Smooth muscle cell (in vitro differentiated cells): ENCODE results near the gene CPED1. TPM values are rescaled to one million over a fixed set of nuclear protein-coding genes. Genes with fewer than 3 reads are reported as not detected.

ENCODE experiments used
- DNase-seq: peaks from one replicate; lab custom pipeline; 2025; ENCODE audit not compliant: unreplicated experiment; lab: John Stamatoyannopoulos, UW
- H2AFZ ChIP-seq: fragments of 200-600 bp; sonication (generic); 2 replicates; pipeline ENCODE4 v1.6.0; 2016; ENCODE audit warnings: antibody characterized with exemption, low read depth, mild to moderate bottlenecking
- H3F3A ChIP-seq: fragments of 200-600 bp; sonication (generic); 2 replicates; pipeline ENCODE4 v1.6.0; 2017; ENCODE audit warnings: antibody characterized with exemption, low read depth
- H3K27ac ChIP-seq: fragments of 200-600 bp; sonication (generic); 2 replicates; pipeline ENCODE4 v1.5.1; 2016; ENCODE audit warnings: low read depth, mild to moderate bottlenecking
- H3K27me3 ChIP-seq: fragments of 200-600 bp; sonication (generic); 2 replicates; pipeline ENCODE4 v1.6.1; 2016; ENCODE audit warnings: low read depth, mild to moderate bottlenecking
- H3K36me3 ChIP-seq: fragments of 200-600 bp; sonication (generic); 2 replicates; pipeline ENCODE4 v1.5.1; 2016; ENCODE audit warnings: low read depth
- H3K4me1 ChIP-seq: fragments of 200-600 bp; sonication (generic); 2 replicates; pipeline ENCODE4 v1.5.1; 2016; ENCODE audit warnings: low read depth
- H3K4me2 ChIP-seq: fragments of 200-600 bp; sonication (generic); 2 replicates; pipeline ENCODE4 v1.6.0; 2016; ENCODE audit warnings: mild to moderate bottlenecking
- H3K4me3 ChIP-seq: fragments of 200-600 bp; sonication (generic); 2 replicates; pipeline ENCODE4 v1.5.1; 2016; ENCODE audit warnings: mild to moderate bottlenecking
- H3K79me2 ChIP-seq: fragments of 200-600 bp; sonication (generic); 2 replicates; pipeline ENCODE4 v1.6.0; 2016; ENCODE audit warnings: low read depth, mild to moderate bottlenecking
- H3K9ac ChIP-seq: fragments of 200-600 bp; sonication (generic); 2 replicates; pipeline ENCODE4 v1.6.0; 2016; ENCODE audit warnings: low read depth
- H3K9me3 ChIP-seq: fragments of 200-600 bp; sonication (generic); replicated peaks from 2 replicates; pipeline ENCODE4 v1.5.1; 2016; ENCODE audit warnings: low read depth
- H4K20me1 ChIP-seq: fragments of 200-600 bp; sonication (generic); 2 replicates; pipeline ENCODE4 v1.6.0; 2016; ENCODE audit warnings: low read depth
- CTCF ChIP-seq: fragments of 200-600 bp; sonication (generic); IDR thresholded peaks from 2 replicates; pipeline ENCODE4 v1.5.1; 2017; ENCODE audit warnings: borderline replicate concordance, mild to moderate bottlenecking, antibody characterized with exemption; ENCODE audit not compliant: insufficient read depth, poor library complexity, severe bottlenecking
- WGBS: methylation state at CpG from one replicate; pipeline ENCODE4 v1.1.7; 2016; ENCODE audit warnings: low lambda C conversion rate; 5-methylcytosine and 5-hydroxymethylcytosine counted together
- polyA plus RNA-seq: library from polyadenylated mRNA; unstranded; fragments of >200 nt; fragmentation: Nextera tagmentation; extraction: Ambion mirVana; gene quantifications from 2 replicates; pipeline ENCODE4 v1.2.1, GENCODE V29; 2016
- total RNA-seq: library from RNA; depleted of rRNA; stranded (reverse); fragments of >200 nt; gene quantifications from 2 replicates; pipeline ENCODE4 v1.2.3, GENCODE V29; 2014

CPED1 gene
- total and polyA plus RNA-seq, 2 experiments from 2014 or later, result 9.5 to 12.9 TPM

GRCh38 chr7:121278120-121279021, 289.9 kb downstream of the CPED1 start:
- peak overlapping the region; percentile 17 for H3K9ac ChIP-seq
- H3K27ac ChIP-seq, result peak overlapping the region; percentile 75
- H3K4me2 ChIP-seq, result peak overlapping the region; percentile 38

GRCh38 chr7:121279060-121279620, 290.6 kb downstream of the CPED1 start:
- H2AFZ ChIP-seq, result no peak overlapping the region
- H3K4me1 ChIP-seq, result peaks cover 9% of the 10 kb centered on the region
- H3K27ac ChIP-seq, result peak overlapping the region; percentile 75
- peak overlapping the region; percentile 17 for H3K9ac ChIP-seq
- no peaks in the 10 kb centered on the region for H3K27me3 ChIP-seq
- H3K4me3 ChIP-seq, result no peak overlapping the region
- WGBS, result 72% methylated on average over 2 of the region's 2 CpGs
- H3K4me2 ChIP-seq, result peak overlapping the region; percentile 38
- no peak for DNase-seq
- peaks cover 3% of the 10 kb centered on the region for H3F3A ChIP-seq
- no peaks in the 10 kb centered on the region for H3K36me3 ChIP-seq
- H4K20me1 ChIP-seq, result no peaks in the 10 kb centered on the region
- H3K79me2 ChIP-seq, result no peaks in the 10 kb centered on the region
- no peaks in the 10 kb centered on the region for H3K9me3 ChIP-seq
- no peak for TF ChIP-seq CTCF

More at GRCh38 chr7:121278120-121279021, 289.9 kb downstream of the CPED1 start:
- H3K27me3 ChIP-seq, result no peaks in the 10 kb centered on the region
- DNase-seq, result no peak
- TF ChIP-seq CTCF, result no peak
- H3K79me2 ChIP-seq, result no peaks in the 10 kb centered on the region
- no peaks in the 10 kb centered on the region for H4K20me1 ChIP-seq
- no peaks in the 10 kb centered on the region for H3K36me3 ChIP-seq
- H3F3A ChIP-seq, result peaks cover 3% of the 10 kb centered on the region
- no peak overlapping the region for H3K4me3 ChIP-seq
- WGBS, result 11% methylated on average over 2 of the region's 2 CpGs
- H3K4me1 ChIP-seq, result peaks cover 9% of the 10 kb centered on the region
- no peaks in the 10 kb centered on the region for H3K9me3 ChIP-seq
- no peak overlapping the region for H2AFZ ChIP-seq

- Histone ChIP-seq H4K20me1 (no peaks in the 10 kb centered on the region), H3K4me2 (peak overlapping the region; percentile 38), H3K9ac (no peak overlapping the region), H3K36me3 (no peaks in the 10 kb centered on the region), H3K27me3 (no peaks in the 10 kb centered on the region), H2AFZ (no peak overlapping the region), H3K9me3 (no peaks in the 10 kb centered on the region), H3F3A (peaks cover 3% of the 10 kb centered on the region), H3K27ac (peak overlapping the region; percentile 75), H3K4me3 (no peak overlapping the region), H3K4me1 (peaks cover 9% of the 10 kb centered on the region), H3K79me2 (no peaks in the 10 kb centered on the region)
- TF ChIP-seq CTCF, result no peak
- no peak for DNase-seq
- 81% methylated on average over 4 of the region's 4 CpGs for WGBS
Observed at GRCh38 chr7:121279822-121280221, 291.3 kb downstream of the CPED1 start.
